ENCODE measurements around the gene SLC23A2.

- TF ChIP-seq CTCF (IDR thresholded peaks at IDR 0.05) (no peak), POLR2A (IDR thresholded peaks at IDR 0.05) (no peak)
These were observed 28.6 kb downstream of the SLC23A2 start for GRCh38 chr20:4972506-4973251.
